HG02642 (cell line): ENCODE results near the gene CAT.
A peak's percentile ranks its signal among the peaks of the same experiment; 100 is the strongest.

Experiments
- ATAC-seq: cut with Tn5 transposase; IDR thresholded peaks from one replicate; pipeline ENCODE4 v1.9.1; 2021; ENCODE audit warnings: mild to moderate bottlenecking; ENCODE audit not compliant: unreplicated experiment, poor library complexity

CAT gene

GRCh38 chr11:34438529-34439507, at the start of gene CAT:
TSS of gene CAT (plus strand) at chr11:34438934. CDS start at chr11:34439014, 80 bp downstream.
- ATAC-seq: peak; percentile 98

GRCh38 chr11:34394771-34395300, 43.9 kb upstream of the CAT start:
- no peak for ATAC-seq

GRCh38 chr11:34395916-34396550, 42.7 kb upstream of the CAT start:
- no peak for ATAC-seq

- ATAC-seq: no peak
Measured at GRCh38 chr11:34397120-34397519, 41.6 kb upstream of the CAT start.

GRCh38 chr11:34397811-34398210, 40.9 kb upstream of the CAT start:
- ATAC-seq: no peak

GRCh38 chr11:34403431-34403830, 35.3 kb upstream of the CAT start:
- ATAC-seq: no peak

- no peak for ATAC-seq
Measured at GRCh38 chr11:34404280-34404679, 34.5 kb upstream of the CAT start.

- no peak for ATAC-seq
Measured at GRCh38 chr11:34405079-34405858, 33.5 kb upstream of the CAT start.

GRCh38 chr11:34406413-34406812, 32.3 kb upstream of the CAT start:
- no peak for ATAC-seq

- ATAC-seq: no peak
Measured at GRCh38 chr11:34407121-34407813, 31.5 kb upstream of the CAT start.

- no peak for ATAC-seq
Measured at GRCh38 chr11:34408580-34409172, 30.1 kb upstream of the CAT start.

GRCh38 chr11:34411111-34411510, 27.6 kb upstream of the CAT start:
- ATAC-seq: no peak

GRCh38 chr11:34411791-34412190, 26.9 kb upstream of the CAT start:
- no peak for ATAC-seq

GRCh38 chr11:34413263-34413662, 25.5 kb upstream of the CAT start:
- ATAC-seq: no peak

GRCh38 chr11:34415538-34415937, 23.2 kb upstream of the CAT start:
- no peak for ATAC-seq

- ATAC-seq: no peak
Measured at GRCh38 chr11:34416088-34416487, 22.6 kb upstream of the CAT start.

GRCh38 chr11:34416766-34417165, 22.0 kb upstream of the CAT start:
- no peak for ATAC-seq

- no peak for ATAC-seq
Measured at GRCh38 chr11:34417202-34417601, 21.5 kb upstream of the CAT start.

- no peak for ATAC-seq
Measured at GRCh38 chr11:34419158-34419557, 19.6 kb upstream of the CAT start.

GRCh38 chr11:34423300-34423699, 15.4 kb upstream of the CAT start:
- no peak for ATAC-seq
